Uterus (tissue), 4 donors: ENCODE measurements around the gene TMEM183A. TPM values are rescaled to one million over a fixed set of nuclear protein-coding genes. Genes with fewer than 3 reads are reported as not detected.

ENCODE experiments used
- DNase-seq, 2 donors: peaks; one replicate each; pipeline ENCODE4 v3.0.0-alpha.2; 2019 to 2020
- H3K27ac ChIP-seq, 2 donors: fragments of 200-600 bp; sonication (generic); 1 replicate in 1 of 2; 2 replicates in 1 of 2; pipeline ENCODE4 v1.5.1; 2016 to 2018
- H3K27me3 ChIP-seq, 2 donors: fragments of 200-600 bp; sonication (generic); one replicate each; pipeline ENCODE4 v1.5.1; 2018 to 2019; ENCODE audit warnings: control low read depth in 1 of 2
- H3K36me3 ChIP-seq, 2 donors: fragments of 200-600 bp; sonication (generic); one replicate each; pipeline ENCODE4 v1.5.1; 2019; ENCODE audit warnings: control low read depth in 1 of 2
- H3K4me1 ChIP-seq, 2 donors: fragments of 200-600 bp; sonication (generic); one replicate each; pipeline ENCODE4 v1.5.1; 2018 to 2019; ENCODE audit warnings: control low read depth in 1 of 2
- H3K4me3 ChIP-seq, 2 donors: fragments of 200-600 bp; sonication (generic); 1 replicate in 1 of 2; 2 replicates in 1 of 2; pipeline ENCODE4 v1.5.1; 2018 to 2019; ENCODE audit warnings: mild to moderate bottlenecking in 1 of 2
- H3K9me3 ChIP-seq, 2 donors: fragments of 200-600 bp; sonication (generic); one replicate each; pipeline ENCODE4 v1.5.1; 2019; ENCODE audit warnings: control low read depth in 1 of 2
- CTCF ChIP-seq, 4 experiments: fragments of 200-600 bp in 2 of 4; fragments of 450-650 bp in 2 of 4; sonication (generic) in 2 of 4; IDR thresholded peaks; one replicate each; pipeline ENCODE4 v1.5.1; 2016 to 2019; ENCODE audit warnings: antibody characterized with exemption in 4 of 4, mild to moderate bottlenecking in 2 of 4, moderate library complexity in 1 of 4
- POLR2A ChIP-seq, 2 donors: fragments of 450-650 bp; IDR thresholded peaks; one replicate each; pipeline ENCODE4 v1.6.1; 2016; ENCODE audit warnings: antibody characterized with exemption in 2 of 2, mild to moderate bottlenecking in 1 of 2, moderate library complexity in 1 of 2
- intact Hi-C: fragments of 100-400 bp; cut with DNase I; formaldehyde crosslinking; loops from one replicate; pipeline ENCODE4 v1.15.1; 2023; ENCODE audit warnings: low total_unique reads
- total RNA-seq, 4 donors: library from RNA; depleted of rRNA in 3 of 4; stranded (reverse); fragments of >200 nt in 3 of 4; gene quantifications; one replicate each; pipeline versions ENCODE4 v1.1.0 to v1.2.4, GENCODE V29; 2014 to 2023
- donor health status: DM: yes; HTN: yes; CAD: no.

Gene TMEM183A
- total RNA-seq, 4 donors from 2014 or later: 25.9 to 109 (median 68.1) TPM

- TF ChIP-seq CTCF (IDR thresholded peaks at IDR 0.05) (no peak), POLR2A (IDR thresholded peaks at IDR 0.05) (no peak)
- DNase-seq: no peak
- Histone ChIP-seq H3K27ac (no peak overlapping the region), H3K4me3 (no peak overlapping the region), H3K36me3 (no peaks in the 10 kb centered on the region), H3K27me3 (no peaks in the 10 kb centered on the region), H3K9me3 (no peaks in the 10 kb centered on the region), H3K4me1 (peaks cover 0 to 7% of the 10 kb centered on the region in 2 donors)
- intact Hi-C loops: no loop called here
These were observed 45.8 kb upstream of the TMEM183A start for GRCh38 chr1:202961220-202961880.

GRCh38 chr1:202964791-202965410 lies 42.3 kb upstream of the TMEM183A start:
- Histone ChIP-seq H3K4me3 (no peak overlapping the region), H3K27ac (no peak overlapping the region), H3K36me3 (no peaks in the 10 kb centered on the region), H3K27me3 (no peaks in the 10 kb centered on the region), H3K9me3 (no peaks in the 10 kb centered on the region), H3K4me1 (no peaks in the 10 kb centered on the region)
- no peak for TF ChIP-seq POLR2A (IDR thresholded peaks at IDR 0.05)
- no peak for TF ChIP-seq CTCF (IDR thresholded peaks at IDR 0.05)
- DNase-seq: no peak
- intact Hi-C loops: no loop called here

GRCh38 chr1:202965422-202965821 lies 41.8 kb upstream of the TMEM183A start:
- intact Hi-C loops: no loop called here
- H3K27ac ChIP-seq: no peak overlapping the region

GRCh38 chr1:202966006-202966898 lies 40.9 kb upstream of the TMEM183A start:
- TF ChIP-seq POLR2A (IDR thresholded peaks at IDR 0.05): no peak
- TF ChIP-seq CTCF (IDR thresholded peaks at IDR 0.05): no peak
- no peaks in the 10 kb centered on the region for H3K4me1 ChIP-seq

More at GRCh38 chr1:202965422-202965821, 41.8 kb upstream of the TMEM183A start:
- Histone ChIP-seq H3K4me1 (no peaks in the 10 kb centered on the region), H3K4me3 (no peak overlapping the region), H3K27me3 (no peaks in the 10 kb centered on the region), H3K9me3 (no peaks in the 10 kb centered on the region), H3K36me3 (no peaks in the 10 kb centered on the region)
- TF ChIP-seq POLR2A (IDR thresholded peaks at IDR 0.05) (no peak), CTCF (IDR thresholded peaks at IDR 0.05) (no peak)
- no peak for DNase-seq

More at GRCh38 chr1:202966006-202966898, 40.9 kb upstream of the TMEM183A start:
- H3K27ac ChIP-seq: peak overlapping the region; percentile 94 to 95
- no peak for DNase-seq
- no peaks in the 10 kb centered on the region for H3K9me3 ChIP-seq
- peak overlapping the region; percentile 57 to 100 for H3K4me3 ChIP-seq
- intact Hi-C loops: no loop called here
- no peaks in the 10 kb centered on the region for H3K27me3 ChIP-seq
- H3K36me3 ChIP-seq: no peaks in the 10 kb centered on the region
